ENCODE data around the gene OR6B3. TPM values are rescaled to one million over a fixed set of nuclear protein-coding genes. Genes with fewer than 3 reads are reported as not detected.

Gene OR6B3
- total and polyA plus RNA-seq, 9 of the 15 experiments (the other 6 are each of a cell fraction or from before 2014, with no cell fraction given), result not detected

DNA sequence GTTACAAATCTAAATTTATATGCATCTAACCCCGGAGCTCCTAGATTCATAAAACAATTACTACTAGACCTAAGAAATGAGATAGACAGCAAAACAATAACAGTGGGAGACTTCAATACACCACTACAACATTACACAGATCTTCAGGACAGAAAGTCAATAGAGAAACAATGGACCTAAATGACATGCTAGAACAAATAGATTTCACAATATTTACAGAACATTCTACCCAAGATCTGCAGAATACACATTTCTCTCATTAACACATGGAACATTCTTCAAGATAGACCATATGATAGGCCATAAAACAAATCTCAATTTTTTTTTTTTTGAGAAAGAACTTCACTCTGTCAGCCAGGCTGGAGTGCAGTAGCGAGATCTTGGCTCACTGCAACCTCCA is 45.0 kb upstream of the OR6B3 start (continued):
- TF ChIP-seq, protein P1, sequence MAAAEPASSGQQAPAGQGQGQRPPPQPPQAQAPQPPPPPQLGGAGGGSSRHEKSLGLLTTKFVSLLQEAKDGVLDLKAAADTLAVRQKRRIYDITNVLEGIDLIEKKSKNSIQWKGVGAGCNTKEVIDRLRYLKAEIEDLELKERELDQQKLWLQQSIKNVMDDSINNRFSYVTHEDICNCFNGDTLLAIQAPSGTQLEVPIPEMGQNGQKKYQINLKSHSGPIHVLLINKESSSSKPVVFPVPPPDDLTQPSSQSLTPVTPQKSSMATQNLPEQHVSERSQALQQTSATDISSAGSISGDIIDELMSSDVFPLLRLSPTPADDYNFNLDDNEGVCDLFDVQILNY (CRISPR knock-in tag; IDR thresholded peaks at IDR 0.05), result no peak
- TF ChIP-seq ZNF57 (CRISPR knock-in tag; IDR thresholded peaks at IDR 0.05) (no peak), ZNF77 (CRISPR knock-in tag; IDR thresholded peaks at IDR 0.05) (no peak)

DNA sequence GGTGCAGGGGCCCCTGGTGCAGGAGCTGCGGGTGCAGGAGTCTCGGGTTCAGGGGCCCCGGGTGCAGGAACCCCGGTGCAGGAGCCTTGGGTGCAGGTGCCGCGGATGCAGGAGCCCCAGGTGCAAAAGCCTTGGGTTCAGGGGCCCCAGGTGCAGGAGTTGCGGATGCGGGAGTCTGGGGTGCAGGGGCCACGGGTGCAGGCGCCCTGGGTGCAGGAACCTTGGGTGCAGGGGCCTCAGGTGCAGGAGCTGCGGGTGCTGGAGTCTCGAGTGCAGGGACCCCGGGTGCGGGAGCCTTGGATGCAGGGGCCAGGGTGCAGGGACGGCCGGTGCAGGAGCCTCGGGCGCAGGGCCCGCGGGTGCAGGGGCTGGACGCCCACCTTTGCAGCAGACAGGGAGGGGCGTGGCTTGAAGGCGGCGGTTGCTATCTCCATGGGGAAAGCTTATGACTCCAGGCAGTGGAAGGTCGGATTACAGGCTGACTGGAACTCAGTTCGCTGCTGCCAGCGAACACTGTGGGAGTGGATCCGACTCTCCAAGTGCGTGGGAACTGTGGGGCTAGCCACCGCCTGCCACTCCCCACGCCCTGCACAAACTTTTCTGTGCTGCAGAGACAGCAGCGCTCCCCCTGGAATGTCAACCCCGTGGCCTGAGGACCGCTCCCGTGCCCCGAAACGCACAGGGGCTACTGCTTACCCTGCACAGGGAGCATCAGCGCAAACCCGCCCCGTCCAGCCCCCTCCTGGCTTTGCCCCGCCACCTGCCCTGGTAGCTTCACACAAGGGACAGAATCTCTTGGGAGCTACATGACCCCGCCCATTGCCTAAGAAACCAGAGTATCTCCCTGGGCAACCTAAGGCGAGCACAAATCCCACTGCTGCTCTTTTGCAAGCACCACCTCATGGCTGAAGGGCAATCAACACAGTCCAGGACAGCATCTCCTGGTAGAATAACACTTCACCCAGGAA is 42.5 kb upstream of the OR6B3 start:
- in situ Hi-C loops (cut with MboI), result no loop called here
- no TSS peak for BruUV-seq (replicated peaks)
- no peak for DNase-seq (ENCODE audit: extremely low read depth in 1 of 4, low spot score in 3 of 4)
- Histone ChIP-seq H3K9me1 (ENCODE audit: control insufficient read depth, insufficient read depth, low read length) (no peaks in the 10 kb centered on the region), H3K79me2 (ENCODE audit: control insufficient read depth, insufficient read depth, low read length) (no peaks in the 10 kb centered on the region), H3K4me1 (replicated peaks in 1 of 2; ENCODE audit: control insufficient read depth in 2 of 2, insufficient read depth in 2 of 2, low read length in 2 of 2) (no peaks in the 10 kb centered on the region), H3K4me2 (ENCODE audit: insufficient read depth, low read length) (no peak overlapping the region), H3K4me3 (no peak overlapping the region), H3K27ac (ENCODE audit: extremely low read depth, low read depth, low read length) (no peak overlapping the region), H3K9ac (ENCODE audit: insufficient read depth in 1 of 2, low read depth in 2 of 2, low read length in 2 of 2) (no peak overlapping the region), H3K27me3 (ENCODE audit: control insufficient read depth in 2 of 2, insufficient read depth in 2 of 2, low read length in 2 of 2) (peaks cover 7 to 20% of the 10 kb centered on the region in 2 experiments; a peak in 3 of 5 replicates), H2AFZ (ENCODE audit: low read depth, low read length) (no peak overlapping the region), H3K36me3 (ENCODE audit: control insufficient read depth, insufficient read depth, low read length) (no peaks in the 10 kb centered on the region), H3K9me3 (replicated peaks; ENCODE audit: control insufficient read depth, insufficient read depth, low read depth, low read length) (no peaks in the 10 kb centered on the region), H4K20me1 (replicated peaks; ENCODE audit: control insufficient read depth, insufficient read depth, low read length) (no peaks in the 10 kb centered on the region)
- FAIRE-seq, result no peak
- no peak for TF ChIP-seq ZNF316 (IDR thresholded peaks at IDR 0.05)
- no peak for TF ChIP-seq ZNF561 (CRISPR knock-in tag; conservative IDR thresholded peaks at IDR 0.05)
- no peak for TF ChIP-seq EWSR1 (IDR thresholded peaks at IDR 0.05; ENCODE audit: borderline replicate concordance, low read depth, partially characterized antibody)
- TF ChIP-seq ASH1L (IDR thresholded peaks at IDR 0.05; ENCODE audit: borderline replicate concordance, low read depth, partially characterized antibody), result no peak
- TF ChIP-seq, protein P2, sequence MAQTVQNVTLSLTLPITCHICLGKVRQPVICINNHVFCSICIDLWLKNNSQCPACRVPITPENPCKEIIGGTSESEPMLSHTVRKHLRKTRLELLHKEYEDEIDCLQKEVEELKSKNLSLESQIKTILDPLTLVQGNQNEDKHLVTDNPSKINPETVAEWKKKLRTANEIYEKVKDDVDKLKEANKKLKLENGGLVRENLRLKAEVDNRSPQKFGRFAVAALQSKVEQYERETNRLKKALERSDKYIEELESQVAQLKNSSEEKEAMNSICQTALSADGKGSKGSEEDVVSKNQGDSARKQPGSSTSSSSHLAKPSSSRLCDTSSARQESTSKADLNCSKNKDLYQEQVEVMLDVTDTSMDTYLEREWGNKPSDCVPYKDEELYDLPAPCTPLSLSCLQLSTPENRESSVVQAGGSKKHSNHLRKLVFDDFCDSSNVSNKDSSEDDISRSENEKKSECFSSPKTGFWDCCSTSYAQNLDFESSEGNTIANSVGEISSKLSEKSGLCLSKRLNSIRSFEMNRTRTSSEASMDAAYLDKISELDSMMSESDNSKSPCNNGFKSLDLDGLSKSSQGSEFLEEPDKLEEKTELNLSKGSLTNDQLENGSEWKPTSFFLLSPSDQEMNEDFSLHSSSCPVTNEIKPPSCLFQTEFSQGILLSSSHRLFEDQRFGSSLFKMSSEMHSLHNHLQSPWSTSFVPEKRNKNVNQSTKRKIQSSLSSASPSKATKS (CRISPR knock-in tag; IDR thresholded peaks at IDR 0.05), result no peak
- TF ChIP-seq U2AF2 (optimal IDR thresholded peaks at IDR 0.05; ENCODE audit: low read depth, low read length), result no peak
- TF ChIP-seq NR2C1 (IDR thresholded peaks at IDR 0.05), result no peak
- no peak for TF ChIP-seq NR2C1 (tag; IDR thresholded peaks at IDR 0.05)
- TF ChIP-seq, protein P3, sequence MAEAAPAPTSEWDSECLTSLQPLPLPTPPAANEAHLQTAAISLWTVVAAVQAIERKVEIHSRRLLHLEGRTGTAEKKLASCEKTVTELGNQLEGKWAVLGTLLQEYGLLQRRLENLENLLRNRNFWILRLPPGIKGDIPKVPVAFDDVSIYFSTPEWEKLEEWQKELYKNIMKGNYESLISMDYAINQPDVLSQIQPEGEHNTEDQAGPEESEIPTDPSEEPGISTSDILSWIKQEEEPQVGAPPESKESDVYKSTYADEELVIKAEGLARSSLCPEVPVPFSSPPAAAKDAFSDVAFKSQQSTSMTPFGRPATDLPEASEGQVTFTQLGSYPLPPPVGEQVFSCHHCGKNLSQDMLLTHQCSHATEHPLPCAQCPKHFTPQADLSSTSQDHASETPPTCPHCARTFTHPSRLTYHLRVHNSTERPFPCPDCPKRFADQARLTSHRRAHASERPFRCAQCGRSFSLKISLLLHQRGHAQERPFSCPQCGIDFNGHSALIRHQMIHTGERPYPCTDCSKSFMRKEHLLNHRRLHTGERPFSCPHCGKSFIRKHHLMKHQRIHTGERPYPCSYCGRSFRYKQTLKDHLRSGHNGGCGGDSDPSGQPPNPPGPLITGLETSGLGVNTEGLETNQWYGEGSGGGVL (CRISPR knock-in tag; IDR thresholded peaks at IDR 0.05), result no peak
- no peak for TF ChIP-seq NUFIP1 (IDR thresholded peaks at IDR 0.05; ENCODE audit: partially characterized antibody)
- CTCF ChIA-PET (ENCODE audit: low intra/inter-chr PET ratio), result no interaction called here
- no peak for ATAC-seq
- WGBS (ENCODE audit: insufficient coverage, low coverage, missing lambda C conversion rate), result 2% methylated on average over 22 of the region's 43 CpGs
- intact Hi-C loops (cut with micrococcal nuclease), result no loop called here
- POLR2A ChIA-PET, result interaction anchor here (0.5 kb wide), 1 partner anchor 21 kb away, joined by 3 read pairs; no protein-coding TSS in a partner anchor
